Uterus (tissue), 4 donors: Measurements from ENCODE around the gene THOC2. TPM values are rescaled to one million over a fixed set of nuclear protein-coding genes. Genes with fewer than 3 reads are reported as not detected.

Source experiments
- DNase-seq, 2 donors: peaks; one replicate each; pipeline ENCODE4 v3.0.0-alpha.2; 2019 to 2020
- H3K27ac ChIP-seq, 2 donors: fragments of 200-600 bp; sonication (generic); 1 replicate in 1 of 2; 2 replicates in 1 of 2; pipeline ENCODE4 v1.5.1; 2016 to 2018
- H3K27me3 ChIP-seq, 2 donors: fragments of 200-600 bp; sonication (generic); one replicate each; pipeline ENCODE4 v1.5.1; 2018 to 2019; ENCODE audit warnings: control low read depth in 1 of 2
- H3K36me3 ChIP-seq, 2 donors: fragments of 200-600 bp; sonication (generic); one replicate each; pipeline ENCODE4 v1.5.1; 2019; ENCODE audit warnings: control low read depth in 1 of 2
- H3K4me1 ChIP-seq, 2 donors: fragments of 200-600 bp; sonication (generic); one replicate each; pipeline ENCODE4 v1.5.1; 2018 to 2019; ENCODE audit warnings: control low read depth in 1 of 2
- H3K4me3 ChIP-seq, 2 donors: fragments of 200-600 bp; sonication (generic); 1 replicate in 1 of 2; 2 replicates in 1 of 2; pipeline ENCODE4 v1.5.1; 2018 to 2019; ENCODE audit warnings: mild to moderate bottlenecking in 1 of 2
- H3K9me3 ChIP-seq, 2 donors: fragments of 200-600 bp; sonication (generic); one replicate each; pipeline ENCODE4 v1.5.1; 2019; ENCODE audit warnings: control low read depth in 1 of 2
- POLR2A ChIP-seq, 2 donors: fragments of 450-650 bp; IDR thresholded peaks; one replicate each; pipeline ENCODE4 v1.6.1; 2016; ENCODE audit warnings: antibody characterized with exemption in 2 of 2, mild to moderate bottlenecking in 1 of 2, moderate library complexity in 1 of 2
- intact Hi-C: fragments of 100-400 bp; cut with DNase I; formaldehyde crosslinking; loops from one replicate; pipeline ENCODE4 v1.15.1; 2023; ENCODE audit warnings: low total_unique reads
- small RNA-seq: library from RNA; depleted of rRNA; stranded (forward); fragments of <200 nt; gene quantifications from one replicate; pipeline ENCODE3, GENCODE V24; 2016
- total RNA-seq, 4 donors: library from RNA; depleted of rRNA in 3 of 4; stranded (reverse); fragments of >200 nt in 3 of 4; gene quantifications; one replicate each; pipeline versions ENCODE4 v1.1.0 to v1.2.4, GENCODE V29; 2014 to 2023
- TF ChIP-seq, protein P1 (sequence below), 4 experiments: fragments of 200-600 bp in 2 of 4; fragments of 450-650 bp in 2 of 4; sonication (generic) in 2 of 4; IDR thresholded peaks; one replicate each; pipeline ENCODE4 v1.5.1; 2016 to 2019; ENCODE audit warnings: antibody characterized with exemption in 4 of 4, mild to moderate bottlenecking in 2 of 4, moderate library complexity in 1 of 4
- donor health status: DM: yes; HTN: yes; CAD: no.

THOC2 gene
- total RNA-seq, 4 donors from 2014 or later, result 54.3 to 180 (median 80.1) TPM

GRCh38 chrX:123561439-123562215 lies 171.2 kb downstream of the THOC2 start:
- TF ChIP-seq, protein P1, sequence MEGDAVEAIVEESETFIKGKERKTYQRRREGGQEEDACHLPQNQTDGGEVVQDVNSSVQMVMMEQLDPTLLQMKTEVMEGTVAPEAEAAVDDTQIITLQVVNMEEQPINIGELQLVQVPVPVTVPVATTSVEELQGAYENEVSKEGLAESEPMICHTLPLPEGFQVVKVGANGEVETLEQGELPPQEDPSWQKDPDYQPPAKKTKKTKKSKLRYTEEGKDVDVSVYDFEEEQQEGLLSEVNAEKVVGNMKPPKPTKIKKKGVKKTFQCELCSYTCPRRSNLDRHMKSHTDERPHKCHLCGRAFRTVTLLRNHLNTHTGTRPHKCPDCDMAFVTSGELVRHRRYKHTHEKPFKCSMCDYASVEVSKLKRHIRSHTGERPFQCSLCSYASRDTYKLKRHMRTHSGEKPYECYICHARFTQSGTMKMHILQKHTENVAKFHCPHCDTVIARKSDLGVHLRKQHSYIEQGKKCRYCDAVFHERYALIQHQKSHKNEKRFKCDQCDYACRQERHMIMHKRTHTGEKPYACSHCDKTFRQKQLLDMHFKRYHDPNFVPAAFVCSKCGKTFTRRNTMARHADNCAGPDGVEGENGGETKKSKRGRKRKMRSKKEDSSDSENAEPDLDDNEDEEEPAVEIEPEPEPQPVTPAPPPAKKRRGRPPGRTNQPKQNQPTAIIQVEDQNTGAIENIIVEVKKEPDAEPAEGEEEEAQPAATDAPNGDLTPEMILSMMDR (IDR thresholded peaks at IDR 0.05), result no peak
- TF ChIP-seq POLR2A (IDR thresholded peaks at IDR 0.05), result no peak

GRCh38 chrX:123550829-123551228 lies 182.0 kb downstream of the THOC2 start:
- intact Hi-C loops, result no loop called here
- H3K27me3 ChIP-seq, result no peaks in the 10 kb centered on the region
- no peak overlapping the region for H3K27ac ChIP-seq
- H3K36me3 ChIP-seq, result no peaks in the 10 kb centered on the region
- H3K4me3 ChIP-seq, result no peak overlapping the region
- TF ChIP-seq POLR2A (IDR thresholded peaks at IDR 0.05), result no peak
- TF ChIP-seq, protein P1 (IDR thresholded peaks at IDR 0.05), result no peak
- H3K4me1 ChIP-seq, result no peaks in the 10 kb centered on the region
- H3K9me3 ChIP-seq, result no peaks in the 10 kb centered on the region
- no peak for DNase-seq

More at GRCh38 chrX:123561439-123562215, 171.2 kb downstream of the THOC2 start:
- no peak overlapping the region for H3K27ac ChIP-seq
- no peak overlapping the region for H3K4me3 ChIP-seq
- intact Hi-C loops, result no loop called here
- no peaks in the 10 kb centered on the region for H3K9me3 ChIP-seq
- no peaks in the 10 kb centered on the region for H3K27me3 ChIP-seq
- H3K36me3 ChIP-seq, result no peaks in the 10 kb centered on the region
- H3K4me1 ChIP-seq, result no peaks in the 10 kb centered on the region
- DNase-seq, result no peak

Small RNA genes within 50 kb of the gene (small RNA-seq; reads per million reads assigned to genes)
- gene AL030996.1 (not detected), gene RNU7-69P (not detected)

Other genes starting within 250 kb of the THOC2 start
- gene XIAP, start 127.0 kb upstream of the THOC2 start, total RNA-seq, result 10 to 100 TPM in 3 of 4 donors, 1 to 10 TPM in 1; 4.9 to 83.5 (median 56.6) TPM
- gene STAG2, start 228.7 kb upstream of the THOC2 start, total RNA-seq, result 100 to 1,000 TPM in 2 of 4 donors, 10 to 100 TPM in 2; 32.5 to 170 (median 83.4) TPM